Measurements from ENCODE around the gene TAF6L.

TAF6L gene

GRCh38 chr11:62755086-62755615, 16.0 kb upstream of the TAF6L start:
- DNase-seq = peak in 2 of 56 donors; percentile 7 to 15

GRCh38 chr11:62757846-62758788, 13.1 kb upstream of the TAF6L start:
- peak in 1 of 56 donors; percentile 34 for DNase-seq

GRCh38 chr11:62760867-62761227, 10.3 kb upstream of the TAF6L start:
- peak in 1 of 56 donors; percentile 24 for DNase-seq

GRCh38 chr11:62770778-62771143, 435 bp upstream of the TAF6L start:
- peak in 39 of 56 donors; percentile 22 to 84 (median 64) for DNase-seq

GRCh38 chr11:62774407-62774806, 3.2 kb downstream of the TAF6L start:
- DNase-seq = no peak

- DNase-seq = no peak
Measured at GRCh38 chr11:62775646-62776045, 4.5 kb downstream of the TAF6L start.

GRCh38 chr11:62777389-62777788, 6.2 kb downstream of the TAF6L start:
- no peak for DNase-seq

- DNase-seq = no peak
Measured at GRCh38 chr11:62778441-62778840, 7.2 kb downstream of the TAF6L start.

GRCh38 chr11:62782753-62783152, 11.6 kb downstream of the TAF6L start:
- no peak for DNase-seq

GRCh38 chr11:62786318-62787004, 15.3 kb downstream of the TAF6L start:
- peak in 55 of 56 donors; percentile 18 to 88 (median 67) for DNase-seq

GRCh38 chr11:62787005-62787759, 16.0 kb downstream of the TAF6L start, which contains the start of gene TMEM179B:
TMEM179B (plus strand) TSS chr11:62787402; CDS start chr11:62787432, 30 bp downstream.
- DNase-seq = peak; percentile 72 to 99 (median 94)

- no peak for DNase-seq
Measured at GRCh38 chr11:62788991-62789390, 17.8 kb downstream of the TAF6L start.

GRCh38 chr11:62789576-62789975, 18.4 kb downstream of the TAF6L start:
- peak in 8 of 56 donors; percentile 4 to 45 (median 22) for DNase-seq

GRCh38 chr11:62791501-62792201, 20.5 kb downstream of the TAF6L start, which contains the start of gene TMEM223:
TMEM223 (minus strand) TSS chr11:62792006; CDS start chr11:62791994, 12 bp downstream.
- DNase-seq = peak in 55 of 56 donors; percentile 15 to 92 (median 77)

- DNase-seq = peak in 3 of 56 donors; percentile 31 to 48 (median 47)
Measured at GRCh38 chr11:62792202-62792575, 21.0 kb downstream of the TAF6L start.

GRCh38 chr11:62794201-62794775, 23.1 kb downstream of the TAF6L start:
- no peak for DNase-seq

- DNase-seq = no peak
Measured at GRCh38 chr11:62796281-62796680, 25.1 kb downstream of the TAF6L start.

- DNase-seq = no peak
Measured at GRCh38 chr11:62799486-62799885, 28.3 kb downstream of the TAF6L start.

- no peak for DNase-seq
Measured at GRCh38 chr11:62801071-62801470, 29.9 kb downstream of the TAF6L start.

All from nucleus accumbens (tissue), 56 donors.